ENCODE data around the gene COPS8. TPM values are rescaled to one million over a fixed set of nuclear protein-coding genes. Genes with fewer than 3 reads are reported as not detected.

The COPS8 gene
- total and polyA plus RNA-seq, 2 of the 8 experiments (the other 6 are each of a cell fraction or from before 2014, with no cell fraction given) = 59.3 to 67.5 TPM

- Histone ChIP-seq H3K4me2 (ENCODE audit: insufficient read depth in 1 of 2, low read depth in 2 of 2, low read length in 2 of 2) (no peak overlapping the region), H3K27ac (ENCODE audit: low read depth, low read length) (no peak overlapping the region), H4K8ac (ENCODE audit: extremely low read depth, insufficient read depth, low read length) (no peak overlapping the region), H3K4me1 (replicated peaks in 1 of 4; ENCODE audit: control insufficient read depth in 3 of 4, insufficient read depth in 4 of 4, low read length in 3 of 4) (no peaks in the 10 kb centered on the region), H3K79me2 (ENCODE audit: control insufficient read depth in 1 of 2, insufficient read depth in 2 of 2, low read length in 2 of 2) (no peaks in the 10 kb centered on the region), H3K9ac (replicated peaks in 1 of 4; ENCODE audit: extremely low read depth in 1 of 4, low read depth in 3 of 4, low read length in 3 of 4) (no peak overlapping the region), H3K36me3 (ENCODE audit: control insufficient read depth in 2 of 4, insufficient read depth in 4 of 4, low read length in 3 of 4) (no peaks in the 10 kb centered on the region; a peak in 1 of 8 replicates), H3K23ac (ENCODE audit: insufficient read length) (no peak overlapping the region), H3K4me3 (ENCODE audit: extremely low read depth in 1 of 4, insufficient read depth in 2 of 4, low read depth in 3 of 4, low read length in 4 of 4) (no peak overlapping the region), H2BK120ac (replicated peaks; ENCODE audit: low read depth, low read length) (no peak overlapping the region), H2BK15ac (ENCODE audit: low read length) (no peak overlapping the region), H3K56ac (replicated peaks; ENCODE audit: insufficient read length, low read depth, low read length) (no peak overlapping the region), H3K79me1 (ENCODE audit: low read depth, low read length) (peaks cover 3% of the 10 kb centered on the region; the same call in 1 of the 2 replicates), H4K20me1 (replicated peaks in 1 of 2; ENCODE audit: control insufficient read depth in 1 of 2, insufficient read depth in 2 of 2, low read length in 2 of 2) (peaks cover 0 to 3% of the 10 kb centered on the region in 2 experiments), H2BK20ac (ENCODE audit: low read length) (no peak overlapping the region), H4K91ac (replicated peaks; ENCODE audit: insufficient read length, low read length) (no peak overlapping the region), H3K23me2 (ENCODE audit: low read depth, low read length) (no peaks in the 10 kb centered on the region; the same call in 1 of the 2 replicates), H3K18ac (ENCODE audit: extremely low read depth, low read length) (no peak overlapping the region), H2BK5ac (ENCODE audit: low read depth, low read length) (no peak overlapping the region), H2BK12ac (ENCODE audit: low read depth, low read length) (no peak overlapping the region), H3K14ac (ENCODE audit: insufficient read length) (no peak overlapping the region), H3K4ac (replicated peaks; ENCODE audit: insufficient read length, low read depth, low read length) (no peak overlapping the region), H4K5ac (ENCODE audit: insufficient read length, low read depth, low read length) (no peak overlapping the region), H3K9me3 (ENCODE audit: insufficient read depth in 2 of 2, low read depth in 1 of 2, low read length in 1 of 2) (peaks cover 6 to 7% of the 10 kb centered on the region in 2 experiments; a peak in 3 of 4 replicates), H2AK5ac (ENCODE audit: low read depth, low read length) (no peak overlapping the region), H2AFZ (ENCODE audit: low read length) (no peak overlapping the region), H3K27me3 (replicated peaks in 1 of 4; ENCODE audit: control insufficient read depth in 3 of 4, extremely low read depth in 1 of 4, insufficient read depth in 3 of 4, low read length in 3 of 4) (peaks cover 0 to 3% (median 0%) of the 10 kb centered on the region in 4 experiments; a peak in 1 of 7 replicates)
- ChIA-PET CTCF (ENCODE audit: partially characterized antibody) (interaction anchor here (2.0 to 3.4 kb wide), 3 partner anchors 8 to 20 kb away, joined by 8 to 16 read pairs (median 13); no protein-coding TSS in a partner anchor), POLR2A (ENCODE audit: partially characterized antibody) (interaction anchor here (1.0 kb wide), 1 partner anchor 10 kb away, joined by 3 read pairs; no protein-coding TSS in a partner anchor)
- TF ChIP-seq, protein P1, sequence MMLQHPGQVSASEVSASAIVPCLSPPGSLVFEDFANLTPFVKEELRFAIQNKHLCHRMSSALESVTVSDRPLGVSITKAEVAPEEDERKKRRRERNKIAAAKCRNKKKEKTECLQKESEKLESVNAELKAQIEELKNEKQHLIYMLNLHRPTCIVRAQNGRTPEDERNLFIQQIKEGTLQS (IDR thresholded peaks at IDR 0.05; ENCODE audit: insufficient read depth, low read depth, low read length) = no peak
- TF ChIP-seq SRF (IDR thresholded peaks at IDR 0.05; ENCODE audit: low read depth, low read length) (no peak), BACH1 (IDR thresholded peaks at IDR 0.05; ENCODE audit: low read length) (no peak), RNF2 (IDR thresholded peaks at IDR 0.05; ENCODE audit: borderline replicate concordance, low read depth, low read length, missing control alignments, poor library complexity, severe bottlenecking) (no peak), SIN3A (conservative IDR thresholded peaks at IDR 0.05 in 1 of 2, IDR thresholded peaks at IDR 0.05 in 1 of 2; ENCODE audit: low read depth in 1 of 2, low read length in 2 of 2) (no peak), EGR1 (IDR thresholded peaks at IDR 0.05; ENCODE audit: borderline replicate concordance, low read depth, low read length) (no peak)
- FAIRE-seq (no peak), DNase-seq (ENCODE audit: low read depth in 1 of 2, low spot score in 2 of 2) (no peak)
- WGBS, 2 experiments (ENCODE audit: extremely low coverage in 1 of 2, insufficient coverage in 1 of 2, insufficient read length in 1 of 2, insufficient replicate concordance in 2 of 2, low coverage in 1 of 2, low lambda C conversion rate in 2 of 2, missing lambda C conversion rate in 1 of 2) = 95% methylated on average over 4 of the region's 4 CpGs; no CpG with 5 or more reads in 1 of the 2 experiments
Observed at GRCh38 chr2:237141571-237142051, 55.9 kb downstream of the COPS8 start.

Data from H1 (cell line).